ENCODE measurements around the gene FGA. TPM values are rescaled to one million over a fixed set of nuclear protein-coding genes. Genes with fewer than 3 reads are reported as not detected.

FGA gene
- polyA plus RNA-seq, 1 donor (not counting 4 experiments of a cell fraction or from before 2014, with no cell fraction given): not detected

- dilution Hi-C loops (cut with MboI; ENCODE audit: extremely low pct_ligation_motif_present, low sequenced_read_pairs): no loop called here
- DNase-seq (ENCODE audit: low read depth, low spot score): no peak
- H2AFZ ChIP-seq (ENCODE audit: control insufficient read depth, low read length): no peak overlapping the region
- no peaks in the 10 kb centered on the region for H3K9me1 ChIP-seq (ENCODE audit: control insufficient read depth, extremely low read depth, insufficient read depth, low read length)
- H3K27ac ChIP-seq (ENCODE audit: control insufficient read depth, insufficient read depth, low read length): no peak overlapping the region
- H3K27me3 ChIP-seq (ENCODE audit: control insufficient read depth, extremely low read depth, insufficient read depth, low read length): peaks cover 3% of the 10 kb centered on the region
- H3K79me2 ChIP-seq (ENCODE audit: control insufficient read depth, insufficient read depth, low read length): no peaks in the 10 kb centered on the region
- H4K20me1 ChIP-seq (ENCODE audit: control insufficient read depth, extremely low read depth, insufficient read depth, low read length): no peaks in the 10 kb centered on the region
- TF ChIP-seq EZH2 (IDR thresholded peaks at IDR 0.05; ENCODE audit: low read length) (no peak), CTCF (optimal IDR thresholded peaks at IDR 0.05 in 1 of 3, IDR thresholded peaks at IDR 0.05 in 1 of 3, conservative IDR thresholded peaks at IDR 0.05 in 1 of 3; ENCODE audit: extremely low read depth in 1 of 3, insufficient read depth in 2 of 3, low read length in 3 of 3) (no peak)
- no peaks in the 10 kb centered on the region for H3K4me1 ChIP-seq (ENCODE audit: control insufficient read depth, extremely low read depth, insufficient read depth, low read length)
- H3K9ac ChIP-seq (ENCODE audit: control insufficient read depth, extremely low read depth, insufficient read depth, low read length): no peak overlapping the region
- no peaks in the 10 kb centered on the region for H3K36me3 ChIP-seq (ENCODE audit: control insufficient read depth in 2 of 2, extremely low read depth in 1 of 2, insufficient read depth in 2 of 2, low read length in 2 of 2)
- no peak overlapping the region for H3K4me3 ChIP-seq (ENCODE audit: control insufficient read depth in 2 of 3, extremely low read depth in 1 of 3, insufficient read depth in 2 of 3, low read depth in 1 of 3, low read length in 3 of 3)
- FAIRE-seq: no peak
- no peak overlapping the region for H3K4me2 ChIP-seq (ENCODE audit: control insufficient read depth, extremely low read depth, insufficient read depth, low read depth, low read length)
- no peaks in the 10 kb centered on the region for H3K9me3 ChIP-seq (ENCODE audit: control insufficient read depth, low read depth, low read length)
Measured at GRCh38 chr4:154585369-154586018, 5.0 kb downstream of the FGA start.

- Histone ChIP-seq H3K4me2 (ENCODE audit: control insufficient read depth, extremely low read depth, insufficient read depth, low read depth, low read length) (no peak overlapping the region), H3K27ac (ENCODE audit: control insufficient read depth, insufficient read depth, low read length) (no peak overlapping the region), H3K36me3 (ENCODE audit: control insufficient read depth in 2 of 2, extremely low read depth in 1 of 2, insufficient read depth in 2 of 2, low read length in 2 of 2) (no peaks in the 10 kb centered on the region), H3K4me3 (ENCODE audit: control insufficient read depth in 2 of 3, extremely low read depth in 1 of 3, insufficient read depth in 2 of 3, low read depth in 1 of 3, low read length in 3 of 3) (no peak overlapping the region), H3K9me1 (ENCODE audit: control insufficient read depth, extremely low read depth, insufficient read depth, low read length) (no peaks in the 10 kb centered on the region), H3K27me3 (ENCODE audit: control insufficient read depth, extremely low read depth, insufficient read depth, low read length) (peaks cover 2% of the 10 kb centered on the region), H3K79me2 (ENCODE audit: control insufficient read depth, insufficient read depth, low read length) (no peaks in the 10 kb centered on the region), H4K20me1 (ENCODE audit: control insufficient read depth, extremely low read depth, insufficient read depth, low read length) (no peaks in the 10 kb centered on the region), H3K9me3 (ENCODE audit: control insufficient read depth, low read depth, low read length) (no peaks in the 10 kb centered on the region), H3K4me1 (ENCODE audit: control insufficient read depth, extremely low read depth, insufficient read depth, low read length) (no peaks in the 10 kb centered on the region), H2AFZ (ENCODE audit: control insufficient read depth, low read length) (no peak overlapping the region), H3K9ac (ENCODE audit: control insufficient read depth, extremely low read depth, insufficient read depth, low read length) (no peak overlapping the region)
- TF ChIP-seq EZH2 (IDR thresholded peaks at IDR 0.05; ENCODE audit: low read length) (no peak), CTCF (optimal IDR thresholded peaks at IDR 0.05 in 1 of 3, IDR thresholded peaks at IDR 0.05 in 1 of 3, conservative IDR thresholded peaks at IDR 0.05 in 1 of 3; ENCODE audit: extremely low read depth in 1 of 3, insufficient read depth in 2 of 3, low read length in 3 of 3) (no peak)
- FAIRE-seq: no peak
- dilution Hi-C loops (cut with MboI; ENCODE audit: extremely low pct_ligation_motif_present, low sequenced_read_pairs): no loop called here
- DNase-seq (ENCODE audit: low read depth, low spot score): no peak
Measured at GRCh38 chr4:154584259-154584658, 6.3 kb downstream of the FGA start.

Data from keratinocyte (primary cell).